Panc1 (cell line): ENCODE results near the gene PAMR1. TPM values are rescaled to one million over a fixed set of nuclear protein-coding genes. Genes with fewer than 3 reads are reported as not detected.

Source experiments
- ATAC-seq: fragments of 200-7000 bp; cut with Tn5 transposase; 2 replicates; pipeline ENCODE4 v1.9.1; 2020; ENCODE audit warnings: mild to moderate bottlenecking, moderate library complexity
- BruUV-seq: library from RNA; stranded (reverse); fragments of 400-500 nt; replicated peaks from 2 replicates; lab custom pipeline; 2021; lab: Mats Ljungman, UMichigan
- CTCF ChIA-PET: fragments of 300-600 bp; sonication (Branson Sonifier 250); formaldehyde crosslinking; loops from one replicate; lab custom pipeline; 2022; ENCODE audit warnings: antibody characterized with exemption; lab: Charles Lee
- POLR2A ChIA-PET: fragments of 300-600 bp; sonication (Branson Sonifier 250); formaldehyde crosslinking; loops from one replicate; lab custom pipeline; 2022; ENCODE audit warnings: antibody characterized with exemption; lab: Charles Lee
- DNase-seq: peaks from one replicate; pipeline ENCODE4 v3.0.0-alpha.2; 2010; ENCODE audit warnings: low read depth, low spot score
- H3K27ac ChIP-seq: 2 replicates; pipeline ENCODE4 v1.5.1; 2011; ENCODE audit warnings: mild to moderate bottlenecking, low read length, inconsistent platforms
- H3K27me3 ChIP-seq: fragments of 200-500 bp; sonication (Bioruptor generic); 2 replicates; pipeline ENCODE4 v1.6.0; 2014; ENCODE audit warnings: low read length, inconsistent platforms; ENCODE audit not compliant: control insufficient read depth, insufficient read depth
- H3K36me3 ChIP-seq: fragments of 200-500 bp; sonication (Bioruptor generic); 2 replicates; pipeline ENCODE4 v1.5.1; 2014; ENCODE audit warnings: inconsistent platforms, mild to moderate bottlenecking, low read length, moderate library complexity; ENCODE audit not compliant: control insufficient read depth, insufficient read depth
- H3K4me1 ChIP-seq: 2 replicates; pipeline ENCODE4 v1.5.1; 2011; ENCODE audit warnings: inconsistent platforms, mild to moderate bottlenecking, low read length, moderate library complexity; ENCODE audit not compliant: control insufficient read depth, insufficient read depth
- H3K4me3 ChIP-seq, 2 experiments: 2 replicates each; pipeline ENCODE4 v1.5.1; 2011 to 2012; ENCODE audit warnings: low read depth in 2 of 2, low read length in 2 of 2, mild to moderate bottlenecking in 2 of 2, inconsistent platforms in 1 of 2, moderate library complexity in 1 of 2
- H3K9me3 ChIP-seq: fragments of 200-500 bp; sonication (Bioruptor generic); 2 replicates; pipeline ENCODE4 v1.5.1; 2014; ENCODE audit warnings: low read depth, mild to moderate bottlenecking, inconsistent platforms, low read length, moderate library complexity; ENCODE audit not compliant: control insufficient read depth, insufficient read depth
- POLR2AphosphoS5 ChIP-seq: IDR thresholded peaks from 2 replicates; pipeline ENCODE4 v1.6.1; 2012; ENCODE audit warnings: mild to moderate bottlenecking, low read depth, low read length, moderate library complexity
- SIN3A ChIP-seq: IDR thresholded peaks from 2 replicates; pipeline ENCODE4 v1.6.1; 2012; ENCODE audit warnings: low read depth, mild to moderate bottlenecking, low read length, moderate library complexity, borderline replicate concordance; ENCODE audit not compliant: insufficient read depth
- TCF7L2 ChIP-seq: IDR thresholded peaks from 2 replicates; pipeline ENCODE4 v1.6.1; 2011; ENCODE audit warnings: mild to moderate bottlenecking, low read depth, low read length, inconsistent platforms
- in situ Hi-C: cut with HindIII; loops from 2 replicates; pipeline ENCODE4 v1.10.0; 2016; ENCODE audit warnings: low sequenced_read_pairs, low pct_unique_long_range_greater_than_20kb
- intact Hi-C: fragments of 100-400 bp; cut with micrococcal nuclease; formaldehyde crosslinking; loops from one replicate; pipeline ENCODE4 v1.10.0; 2022; ENCODE audit not compliant: unreplicated experiment
- total RNA-seq: library from RNA; stranded (reverse); gene quantifications from one replicate; pipeline ENCODE4 v1.2.1, GENCODE V29; 2021; ENCODE audit not compliant: unreplicated experiment
- TF ChIP-seq, protein P1 (sequence below): fragments of 450-650 bp; IDR thresholded peaks from 2 replicates; pipeline ENCODE4 v1.5.1; 2017; ENCODE audit warnings: mild to moderate bottlenecking
- TF ChIP-seq, protein P2 (sequence below), 2 experiments: IDR thresholded peaks; 2 replicates each; pipeline ENCODE4 v1.6.1; 2011 to 2012; ENCODE audit warnings: low read depth in 2 of 2, control low read depth in 1 of 2, low read length in 1 of 2, mild to moderate bottlenecking in 1 of 2, moderate library complexity in 1 of 2; ENCODE audit not compliant: insufficient read depth in 1 of 2

PAMR1 gene
- total RNA-seq, 1 experiment from 2014 or later: 0.13 TPM

DNA sequence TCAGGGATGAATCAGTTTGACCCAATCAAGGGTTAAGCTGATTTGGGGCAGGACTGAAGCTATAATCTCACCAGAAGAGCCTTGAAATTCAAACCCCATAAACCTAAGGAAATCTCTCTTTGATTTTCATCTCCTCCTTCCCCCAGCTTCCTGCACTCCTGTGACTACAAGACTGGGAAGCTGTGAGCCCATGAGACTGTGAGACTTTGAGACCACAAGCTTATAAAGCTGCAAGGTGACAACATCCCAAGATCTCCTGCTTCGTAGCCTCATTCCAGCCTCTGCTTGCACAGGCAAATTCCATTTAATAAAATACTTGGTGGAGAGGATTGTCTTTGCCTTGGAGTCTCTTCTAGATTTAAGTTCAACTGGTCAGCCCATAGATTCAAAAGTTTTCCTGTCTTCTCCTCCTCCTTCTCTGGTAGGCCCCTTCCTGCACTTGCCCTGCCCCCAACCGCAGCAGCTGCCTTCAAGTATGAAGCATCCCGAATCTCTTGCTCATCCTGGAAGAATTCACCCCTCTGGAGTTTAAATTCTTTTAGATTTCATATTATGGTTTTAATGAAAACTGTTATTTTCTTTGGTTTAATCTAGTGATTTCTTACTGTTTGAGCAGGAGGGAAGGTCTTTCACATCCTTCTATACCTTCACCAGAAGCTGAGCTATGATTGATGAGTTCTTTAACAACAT is 42.1 kb downstream of the PAMR1 start:
- ATAC-seq (no peak), DNase-seq (no peak)
- H3K4me3 ChIP-seq: no peak overlapping the region
- BruUV-seq: no TSS peak
- intact Hi-C loops: no loop called here
- H3K36me3 ChIP-seq: no peaks in the 10 kb centered on the region
- POLR2A ChIA-PET: no interaction called here
- H3K9me3 ChIP-seq: peaks cover 8% of the 10 kb centered on the region; the same call in 1 of the 2 replicates
- in situ Hi-C loops: no loop called here
- TF ChIP-seq, protein P1, sequence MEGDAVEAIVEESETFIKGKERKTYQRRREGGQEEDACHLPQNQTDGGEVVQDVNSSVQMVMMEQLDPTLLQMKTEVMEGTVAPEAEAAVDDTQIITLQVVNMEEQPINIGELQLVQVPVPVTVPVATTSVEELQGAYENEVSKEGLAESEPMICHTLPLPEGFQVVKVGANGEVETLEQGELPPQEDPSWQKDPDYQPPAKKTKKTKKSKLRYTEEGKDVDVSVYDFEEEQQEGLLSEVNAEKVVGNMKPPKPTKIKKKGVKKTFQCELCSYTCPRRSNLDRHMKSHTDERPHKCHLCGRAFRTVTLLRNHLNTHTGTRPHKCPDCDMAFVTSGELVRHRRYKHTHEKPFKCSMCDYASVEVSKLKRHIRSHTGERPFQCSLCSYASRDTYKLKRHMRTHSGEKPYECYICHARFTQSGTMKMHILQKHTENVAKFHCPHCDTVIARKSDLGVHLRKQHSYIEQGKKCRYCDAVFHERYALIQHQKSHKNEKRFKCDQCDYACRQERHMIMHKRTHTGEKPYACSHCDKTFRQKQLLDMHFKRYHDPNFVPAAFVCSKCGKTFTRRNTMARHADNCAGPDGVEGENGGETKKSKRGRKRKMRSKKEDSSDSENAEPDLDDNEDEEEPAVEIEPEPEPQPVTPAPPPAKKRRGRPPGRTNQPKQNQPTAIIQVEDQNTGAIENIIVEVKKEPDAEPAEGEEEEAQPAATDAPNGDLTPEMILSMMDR: no peak
- TF ChIP-seq, protein P2, sequence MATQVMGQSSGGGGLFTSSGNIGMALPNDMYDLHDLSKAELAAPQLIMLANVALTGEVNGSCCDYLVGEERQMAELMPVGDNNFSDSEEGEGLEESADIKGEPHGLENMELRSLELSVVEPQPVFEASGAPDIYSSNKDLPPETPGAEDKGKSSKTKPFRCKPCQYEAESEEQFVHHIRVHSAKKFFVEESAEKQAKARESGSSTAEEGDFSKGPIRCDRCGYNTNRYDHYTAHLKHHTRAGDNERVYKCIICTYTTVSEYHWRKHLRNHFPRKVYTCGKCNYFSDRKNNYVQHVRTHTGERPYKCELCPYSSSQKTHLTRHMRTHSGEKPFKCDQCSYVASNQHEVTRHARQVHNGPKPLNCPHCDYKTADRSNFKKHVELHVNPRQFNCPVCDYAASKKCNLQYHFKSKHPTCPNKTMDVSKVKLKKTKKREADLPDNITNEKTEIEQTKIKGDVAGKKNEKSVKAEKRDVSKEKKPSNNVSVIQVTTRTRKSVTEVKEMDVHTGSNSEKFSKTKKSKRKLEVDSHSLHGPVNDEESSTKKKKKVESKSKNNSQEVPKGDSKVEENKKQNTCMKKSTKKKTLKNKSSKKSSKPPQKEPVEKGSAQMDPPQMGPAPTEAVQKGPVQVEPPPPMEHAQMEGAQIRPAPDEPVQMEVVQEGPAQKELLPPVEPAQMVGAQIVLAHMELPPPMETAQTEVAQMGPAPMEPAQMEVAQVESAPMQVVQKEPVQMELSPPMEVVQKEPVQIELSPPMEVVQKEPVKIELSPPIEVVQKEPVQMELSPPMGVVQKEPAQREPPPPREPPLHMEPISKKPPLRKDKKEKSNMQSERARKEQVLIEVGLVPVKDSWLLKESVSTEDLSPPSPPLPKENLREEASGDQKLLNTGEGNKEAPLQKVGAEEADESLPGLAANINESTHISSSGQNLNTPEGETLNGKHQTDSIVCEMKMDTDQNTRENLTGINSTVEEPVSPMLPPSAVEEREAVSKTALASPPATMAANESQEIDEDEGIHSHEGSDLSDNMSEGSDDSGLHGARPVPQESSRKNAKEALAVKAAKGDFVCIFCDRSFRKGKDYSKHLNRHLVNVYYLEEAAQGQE (IDR thresholded peaks at IDR 0.05; ENCODE audit: insufficient read depth in 1 of 2, low read depth in 2 of 2, low read length in 1 of 2): no peak
- no peak for TF ChIP-seq POLR2AphosphoS5
- TF ChIP-seq TCF7L2: no peak
- TF ChIP-seq SIN3A: no peak
- H3K4me1 ChIP-seq: no peaks in the 10 kb centered on the region
- H3K27ac ChIP-seq: no peak overlapping the region
- CTCF ChIA-PET: no interaction called here
- peaks cover 9% of the 10 kb centered on the region for H3K27me3 ChIP-seq

DNA sequence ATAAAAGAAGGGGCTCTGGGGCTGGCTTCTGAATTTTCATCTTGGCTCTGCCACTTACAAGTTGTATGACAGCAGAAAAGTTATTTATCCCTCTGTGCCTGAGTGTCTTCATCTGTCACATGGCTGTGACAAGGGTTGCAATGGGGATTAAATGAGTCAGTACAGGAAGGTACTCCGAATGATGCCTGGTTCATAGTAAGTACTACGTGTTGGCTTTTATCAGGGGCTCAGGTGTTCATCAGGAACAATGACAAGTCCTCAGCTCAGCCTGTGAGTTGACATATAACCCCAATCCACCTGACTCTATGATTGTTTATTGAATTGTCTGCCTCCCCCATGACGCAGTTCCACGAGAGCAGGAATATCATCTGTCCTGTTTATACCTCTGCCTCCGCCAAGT is 45.7 kb downstream of the PAMR1 start:
- Histone ChIP-seq H3K27me3 (peaks cover 4% of the 10 kb centered on the region), H3K27ac (no peak overlapping the region), H3K4me3 (no peak overlapping the region), H3K9me3 (peaks cover 8% of the 10 kb centered on the region; the same call in 1 of the 2 replicates), H3K36me3 (no peaks in the 10 kb centered on the region), H3K4me1 (no peaks in the 10 kb centered on the region)
- ChIA-PET POLR2A (no interaction called here), CTCF (no interaction called here)
- TF ChIP-seq, protein P2 (IDR thresholded peaks at IDR 0.05; ENCODE audit: insufficient read depth in 1 of 2, low read depth in 2 of 2, low read length in 1 of 2): no peak
- no peak for ATAC-seq
- no peak for DNase-seq
- intact Hi-C loops (no loop called here), in situ Hi-C loops (no loop called here)
- BruUV-seq: no TSS peak
